ENCODE data around the gene MED12. TPM values are rescaled to one million over a fixed set of nuclear protein-coding genes. Genes with fewer than 3 reads are reported as not detected.
A peak's percentile ranks its signal among the peaks of the same experiment; 100 is the strongest.

MED12 gene
- total RNA-seq, 3 donors from 2014 or later: 32.1 to 34.7 (median 33.9) TPM

DNA sequence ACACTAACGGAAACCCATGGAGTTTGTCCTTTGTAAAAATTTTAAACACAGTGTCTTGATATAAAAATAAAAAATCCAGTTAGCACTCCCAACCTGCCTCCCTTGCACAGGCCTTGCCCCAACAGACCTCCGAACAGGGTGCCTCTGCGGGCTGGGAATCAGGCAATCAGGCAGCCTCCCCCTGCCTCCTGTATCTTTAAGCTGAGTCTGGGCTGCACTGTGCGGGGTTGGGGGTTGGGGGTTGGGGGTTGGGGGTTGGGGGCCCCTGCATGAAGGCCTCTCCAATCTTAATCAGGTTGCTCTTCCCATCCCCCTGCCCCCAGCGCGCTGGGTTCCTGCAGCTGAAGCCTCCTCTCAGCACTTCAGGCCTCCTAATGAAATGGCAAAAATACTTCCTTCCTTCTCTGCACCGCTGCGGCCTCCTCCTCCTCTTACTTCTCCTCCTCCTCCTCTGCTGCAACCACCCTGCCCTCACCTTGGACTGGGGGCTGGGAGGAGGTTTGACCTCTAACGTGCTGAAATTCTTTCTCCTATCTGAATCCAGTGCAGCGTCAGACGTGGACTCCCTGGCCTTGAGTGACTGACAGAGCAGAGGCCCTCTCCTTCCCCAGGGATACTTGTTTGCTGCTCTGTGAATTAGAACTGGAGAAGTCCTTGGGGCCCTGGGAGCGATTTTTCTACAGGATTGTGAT lies 52.9 kb downstream of the MED12 start:
- no peaks in the 10 kb centered on the region for H3K4me1 ChIP-seq
- no peak for TF ChIP-seq POLR2A (IDR thresholded peaks at IDR 0.05)
- TF ChIP-seq, protein P1, sequence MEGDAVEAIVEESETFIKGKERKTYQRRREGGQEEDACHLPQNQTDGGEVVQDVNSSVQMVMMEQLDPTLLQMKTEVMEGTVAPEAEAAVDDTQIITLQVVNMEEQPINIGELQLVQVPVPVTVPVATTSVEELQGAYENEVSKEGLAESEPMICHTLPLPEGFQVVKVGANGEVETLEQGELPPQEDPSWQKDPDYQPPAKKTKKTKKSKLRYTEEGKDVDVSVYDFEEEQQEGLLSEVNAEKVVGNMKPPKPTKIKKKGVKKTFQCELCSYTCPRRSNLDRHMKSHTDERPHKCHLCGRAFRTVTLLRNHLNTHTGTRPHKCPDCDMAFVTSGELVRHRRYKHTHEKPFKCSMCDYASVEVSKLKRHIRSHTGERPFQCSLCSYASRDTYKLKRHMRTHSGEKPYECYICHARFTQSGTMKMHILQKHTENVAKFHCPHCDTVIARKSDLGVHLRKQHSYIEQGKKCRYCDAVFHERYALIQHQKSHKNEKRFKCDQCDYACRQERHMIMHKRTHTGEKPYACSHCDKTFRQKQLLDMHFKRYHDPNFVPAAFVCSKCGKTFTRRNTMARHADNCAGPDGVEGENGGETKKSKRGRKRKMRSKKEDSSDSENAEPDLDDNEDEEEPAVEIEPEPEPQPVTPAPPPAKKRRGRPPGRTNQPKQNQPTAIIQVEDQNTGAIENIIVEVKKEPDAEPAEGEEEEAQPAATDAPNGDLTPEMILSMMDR (IDR thresholded peaks at IDR 0.05): no peak
- no peak for TF ChIP-seq POLR2AphosphoS5 (IDR thresholded peaks at IDR 0.05)
- H3K9me3 ChIP-seq: no peaks in the 10 kb centered on the region
- intact Hi-C loops (cut with DNase I; ENCODE audit: low total_unique reads): no loop called here
- DNase-seq (ENCODE audit: low spot score in 2 of 2): no peak
- H3K36me3 ChIP-seq: no peaks in the 10 kb centered on the region
- H3K27me3 ChIP-seq: peaks cover 0 to 31% of the 10 kb centered on the region in 2 donors
- H3K27ac ChIP-seq: no peak overlapping the region
- no peak overlapping the region for H3K4me3 ChIP-seq

DNA sequence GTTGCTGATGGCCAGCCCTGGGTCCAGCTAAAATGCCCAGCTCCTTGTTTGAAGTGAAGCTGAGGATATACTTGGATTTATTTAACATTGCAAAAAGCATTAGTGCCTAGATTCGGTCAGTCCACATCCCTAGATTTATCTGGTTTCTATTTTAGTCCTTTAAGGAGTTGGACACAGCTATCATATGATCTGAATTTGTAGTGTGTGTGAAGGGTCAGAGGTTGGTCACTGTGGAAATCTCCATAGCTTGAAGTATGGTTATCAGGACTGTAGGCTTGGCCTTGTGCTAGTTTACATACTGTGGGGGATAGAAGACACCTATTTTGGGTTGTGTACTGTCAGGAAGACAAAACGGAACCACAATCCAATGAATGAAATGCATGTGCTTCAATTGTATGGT lies 55.0 kb downstream of the MED12 start:
- Histone ChIP-seq H3K9me3 (no peaks in the 10 kb centered on the region), H3K4me1 (no peaks in the 10 kb centered on the region), H3K4me3 (no peak overlapping the region), H3K36me3 (no peaks in the 10 kb centered on the region), H3K27ac (no peak overlapping the region), H3K27me3 (peaks cover 0 to 23% of the 10 kb centered on the region in 2 donors)
- intact Hi-C loops (cut with DNase I; ENCODE audit: low total_unique reads): no loop called here
- DNase-seq (ENCODE audit: low spot score in 2 of 2): no peak
- TF ChIP-seq, protein P1 (IDR thresholded peaks at IDR 0.05): no peak
- TF ChIP-seq POLR2A (IDR thresholded peaks at IDR 0.05): no peak
- TF ChIP-seq POLR2AphosphoS5 (IDR thresholded peaks at IDR 0.05): no peak

DNA sequence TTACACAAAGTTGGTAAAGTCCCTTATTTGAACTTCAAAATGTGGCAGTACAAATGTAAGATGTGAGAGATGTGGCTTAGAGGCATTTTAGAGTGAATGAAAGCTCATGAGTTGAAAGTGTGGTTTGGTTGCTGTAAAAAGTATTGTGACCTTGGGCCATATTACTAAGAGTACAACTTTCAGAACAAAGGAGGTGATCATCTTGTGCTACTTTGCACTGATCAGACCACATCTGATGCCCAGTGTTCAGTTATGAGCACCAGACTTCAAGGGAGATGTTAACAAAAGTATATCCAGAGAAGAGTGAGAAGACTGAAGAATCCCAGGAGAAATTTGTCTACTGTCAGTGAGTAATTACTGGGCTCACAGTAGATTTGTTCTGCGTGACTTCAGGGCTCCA lies 56.4 kb downstream of the MED12 start:
- TF ChIP-seq, protein P1 (IDR thresholded peaks at IDR 0.05): no peak
- TF ChIP-seq POLR2AphosphoS5 (IDR thresholded peaks at IDR 0.05) (no peak), POLR2A (IDR thresholded peaks at IDR 0.05) (no peak)
- no peak overlapping the region for H3K27ac ChIP-seq
- H3K36me3 ChIP-seq: no peaks in the 10 kb centered on the region
- intact Hi-C loops (cut with DNase I; ENCODE audit: low total_unique reads): no loop called here
- no peak for DNase-seq (ENCODE audit: low spot score in 2 of 2)
- no peak overlapping the region for H3K4me3 ChIP-seq
- no peaks in the 10 kb centered on the region for H3K4me1 ChIP-seq
- H3K27me3 ChIP-seq: peaks cover 0 to 24% of the 10 kb centered on the region in 2 donors
- H3K9me3 ChIP-seq: no peaks in the 10 kb centered on the region

DNA sequence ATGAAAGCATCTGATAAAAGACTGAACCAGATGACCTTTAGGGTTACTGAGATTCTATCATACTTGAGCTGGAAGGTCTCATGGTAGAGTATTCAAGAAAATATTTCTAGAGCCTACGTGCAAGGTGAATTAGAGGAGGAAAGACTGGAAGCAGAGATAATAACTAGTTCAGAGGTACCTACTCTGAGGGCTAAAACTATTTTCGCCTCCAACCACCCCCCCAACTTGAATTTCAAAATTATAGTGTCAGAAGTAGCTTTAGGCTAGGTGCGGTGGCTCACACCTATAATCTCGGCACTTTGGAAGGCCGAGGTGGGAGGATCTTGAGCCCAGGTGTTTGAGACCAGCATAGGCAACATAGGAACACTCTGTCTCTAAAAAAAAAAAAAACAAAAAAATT lies 57.1 kb downstream of the MED12 start:
- intact Hi-C loops (cut with DNase I; ENCODE audit: low total_unique reads): no loop called here
- no peaks in the 10 kb centered on the region for H3K36me3 ChIP-seq
- H3K4me3 ChIP-seq: no peak overlapping the region
- no peak overlapping the region for H3K27ac ChIP-seq
- no peaks in the 10 kb centered on the region for H3K9me3 ChIP-seq
- DNase-seq (ENCODE audit: low spot score in 2 of 2): no peak
- TF ChIP-seq POLR2AphosphoS5 (IDR thresholded peaks at IDR 0.05): no peak
- TF ChIP-seq, protein P1 (IDR thresholded peaks at IDR 0.05): no peak
- TF ChIP-seq POLR2A (IDR thresholded peaks at IDR 0.05): no peak
- no peaks in the 10 kb centered on the region for H3K4me1 ChIP-seq
- H3K27me3 ChIP-seq: peaks cover 0 to 23% of the 10 kb centered on the region in 2 donors

DNA sequence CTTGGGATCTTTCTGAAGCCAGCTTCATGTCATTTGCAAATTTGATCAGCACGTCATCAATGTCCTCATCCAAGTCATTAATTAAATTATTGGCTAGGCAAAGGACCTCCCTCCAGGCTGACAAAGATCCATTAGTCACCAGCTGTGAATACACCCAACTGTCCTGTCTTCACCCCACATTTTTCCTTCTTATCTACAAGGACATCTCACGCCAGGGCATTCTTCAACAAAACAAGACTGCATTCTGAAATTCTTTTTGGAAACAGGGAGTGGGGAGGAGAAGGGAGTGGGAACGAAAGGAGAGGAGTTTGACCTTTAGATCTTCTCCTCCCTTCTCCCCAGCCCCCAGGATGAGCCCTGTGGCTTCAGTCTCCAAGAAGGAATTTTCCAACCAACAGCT lies 58.9 kb downstream of the MED12 start:
- peaks cover 0 to 23% of the 10 kb centered on the region in 2 donors for H3K27me3 ChIP-seq
- intact Hi-C loops (cut with DNase I; ENCODE audit: low total_unique reads): no loop called here
- H3K9me3 ChIP-seq: no peaks in the 10 kb centered on the region
- H3K36me3 ChIP-seq: no peaks in the 10 kb centered on the region
- TF ChIP-seq POLR2AphosphoS5 (IDR thresholded peaks at IDR 0.05): no peak
- TF ChIP-seq, protein P1 (IDR thresholded peaks at IDR 0.05): no peak
- TF ChIP-seq POLR2A (IDR thresholded peaks at IDR 0.05): no peak
- no peak overlapping the region for H3K4me3 ChIP-seq
- H3K4me1 ChIP-seq: no peaks in the 10 kb centered on the region
- DNase-seq (ENCODE audit: low spot score in 2 of 2): no peak
- peak overlapping the region in 1 of 2 donors; percentile 19 for H3K27ac ChIP-seq

Data from breast epithelium (tissue), 4 donors.